Large intestine (tissue), 3 donors: ENCODE data around the gene TUBAL3. TPM values are rescaled to one million over a fixed set of nuclear protein-coding genes. Genes with fewer than 3 reads are reported as not detected.
"Not testable (repeated sequence)": the region's sequence is repeated elsewhere in the genome, so short reads cannot be mapped to it uniquely, and the experiment has no call there.

Experiments
- DNase-seq, 2 donors: peaks; one replicate each; pipeline versions ENCODE4 v3.0.0 to v3.0.0-alpha.2; 2013
- H3K27ac ChIP-seq: one replicate; pipeline ENCODE4 v1.5.1; 2013; ENCODE audit warnings: low read length
- H3K27me3 ChIP-seq: 2 replicates; pipeline ENCODE4 v1.6.1; 2013; ENCODE audit warnings: low read length; ENCODE audit not compliant: control insufficient read depth, insufficient read depth
- H3K36me3 ChIP-seq: 2 replicates; pipeline ENCODE4 v1.6.1; 2013; ENCODE audit warnings: low read length; ENCODE audit not compliant: control insufficient read depth, insufficient read depth
- H3K4me1 ChIP-seq: one replicate; pipeline ENCODE4 v1.6.1; 2013; ENCODE audit warnings: low read length; ENCODE audit not compliant: control insufficient read depth, insufficient read depth
- H3K4me3 ChIP-seq: one replicate; pipeline ENCODE4 v1.5.1; 2013; ENCODE audit warnings: low read length
- H3K9me3 ChIP-seq: one replicate; pipeline ENCODE4 v1.6.1; 2013; ENCODE audit warnings: mild to moderate bottlenecking, low read depth, low read length, moderate library complexity; ENCODE audit not compliant: control insufficient read depth
- WGBS: methylation state at CpG from one replicate; pipeline ENCODE4 v1.1.5; 2013; ENCODE audit warnings: low lambda C conversion rate; ENCODE audit not compliant: insufficient coverage; 5-methylcytosine and 5-hydroxymethylcytosine counted together
- polyA plus RNA-seq: library from polyadenylated mRNA; unstranded; fragments of 120-200 nt; gene quantifications from one replicate; pipeline ENCODE4 v1.2.1, GENCODE V29; 2013

TUBAL3 gene
- polyA plus RNA-seq, 1 donor: 33.9 TPM

GRCh38 chr10:5424751-5425150 is 20.1 kb upstream of the TUBAL3 start:
- Histone ChIP-seq H3K27ac (no peak overlapping the region), H3K36me3 (no peaks in the 10 kb centered on the region), H3K9me3 (no peaks in the 10 kb centered on the region), H3K4me1 (no peaks in the 10 kb centered on the region), H3K4me3 (no peak overlapping the region), H3K27me3 (no peaks in the 10 kb centered on the region)
- no peak for DNase-seq
- no CpG with 5 or more reads among the region's 4 CpGs for WGBS

- H3K9me3 ChIP-seq: no peaks in the 10 kb centered on the region
- DNase-seq: no peak
- H3K27ac ChIP-seq: no peak overlapping the region
- 100% methylated on average over 1 of the region's 2 CpGs for WGBS
- H3K36me3 ChIP-seq: no peaks in the 10 kb centered on the region
- H3K27me3 ChIP-seq: no peaks in the 10 kb centered on the region
- H3K4me3 ChIP-seq: no peak overlapping the region
- H3K4me1 ChIP-seq: no peaks in the 10 kb centered on the region
Observed at GRCh38 chr10:5423771-5424170, 19.1 kb upstream of the TUBAL3 start.

GRCh38 chr10:5419466-5420094 is 15.0 kb upstream of the TUBAL3 start:
- H3K36me3 ChIP-seq: no peaks in the 10 kb centered on the region
- DNase-seq: no peak
- WGBS: no CpG with 5 or more reads among the region's 3 CpGs
- no peaks in the 10 kb centered on the region for H3K9me3 ChIP-seq
- H3K27ac ChIP-seq: no peak overlapping the region
- H3K27me3 ChIP-seq: no peaks in the 10 kb centered on the region
- H3K4me1 ChIP-seq: no peaks in the 10 kb centered on the region
- H3K4me3 ChIP-seq: no peak overlapping the region

GRCh38 chr10:5418584-5418983 is 14.0 kb upstream of the TUBAL3 start:
- H3K27me3 ChIP-seq: no peaks in the 10 kb centered on the region
- no peak overlapping the region for H3K27ac ChIP-seq
- no peaks in the 10 kb centered on the region for H3K36me3 ChIP-seq
- DNase-seq: no peak
- no peaks in the 10 kb centered on the region for H3K9me3 ChIP-seq
- H3K4me1 ChIP-seq: no peaks in the 10 kb centered on the region
- no peak overlapping the region for H3K4me3 ChIP-seq

GRCh38 chr10:5416981-5417380 is 12.4 kb upstream of the TUBAL3 start:
- H3K27ac ChIP-seq: no peak overlapping the region
- no peaks in the 10 kb centered on the region for H3K36me3 ChIP-seq
- no peaks in the 10 kb centered on the region for H3K27me3 ChIP-seq
- H3K4me3 ChIP-seq: no peak overlapping the region
- H3K9me3 ChIP-seq: no peaks in the 10 kb centered on the region
- peaks cover 2% of the 10 kb centered on the region for H3K4me1 ChIP-seq
- no peak for DNase-seq
- no CpG with 5 or more reads among the region's 11 CpGs for WGBS

- Histone ChIP-seq H3K27me3 (peaks cover 3% of the 10 kb centered on the region), H3K9me3 (no peaks in the 10 kb centered on the region), H3K4me3 (peak overlapping the region; percentile 63), H3K27ac (no peak overlapping the region), H3K36me3 (no peaks in the 10 kb centered on the region), H3K4me1 (peaks cover 2% of the 10 kb centered on the region)
- DNase-seq: peak in 1 of 2 donors; percentile 54
- WGBS: 33% methylated on average over 8 of the region's 20 CpGs
Observed at GRCh38 chr10:5413012-5413938, 8.6 kb upstream of the TUBAL3 start.

- Histone ChIP-seq H3K9me3 (no peaks in the 10 kb centered on the region), H3K27me3 (peaks cover 3% of the 10 kb centered on the region), H3K27ac (no peak within 1 kb of the TSS), H3K4me3 (peak within 1 kb of the TSS; percentile 63), H3K4me1 (peaks cover 2% of the 10 kb centered on the region), H3K36me3 (no peaks in the 10 kb centered on the region)
- no CpG with 5 or more reads among the region's 48 CpGs for WGBS
- DNase-seq: peak; percentile 86 to 92
Observed at GRCh38 chr10:5412277-5412941, 7.8 kb upstream of the TUBAL3 start, which contains the start of gene NET1. NET1 (plus strand) TSS chr10:5412557; CDS start chr10:5412693, 136 bp downstream.

- Histone ChIP-seq H3K4me1 (peaks cover 2% of the 10 kb centered on the region), H3K36me3 (no peaks in the 10 kb centered on the region), H3K27me3 (peaks cover 3% of the 10 kb centered on the region), H3K4me3 (peak overlapping the region; percentile 63), H3K27ac (no peak overlapping the region), H3K9me3 (no peaks in the 10 kb centered on the region)
- DNase-seq: no peak
- WGBS: 88% methylated on average over 1 of the region's 3 CpGs
Observed at GRCh38 chr10:5411941-5412276, 7.3 kb upstream of the TUBAL3 start.

- H3K27me3 ChIP-seq, DNase-seq, H3K4me1 ChIP-seq, H3K9me3 ChIP-seq, H3K4me3 ChIP-seq, H3K36me3 ChIP-seq, H3K27ac ChIP-seq: not testable (repeated sequence)
Observed at GRCh38 chr10:5410787-5411186, 6.2 kb upstream of the TUBAL3 start.

- no peak for DNase-seq
- H3K4me3 ChIP-seq: no peak overlapping the region
- no peaks in the 10 kb centered on the region for H3K36me3 ChIP-seq
- WGBS: 60% methylated on average over 1 of the region's 1 CpG
- peaks cover 5% of the 10 kb centered on the region for H3K4me1 ChIP-seq
- H3K27me3 ChIP-seq: peaks cover 3% of the 10 kb centered on the region
- H3K27ac ChIP-seq: no peak overlapping the region
- no peaks in the 10 kb centered on the region for H3K9me3 ChIP-seq
Observed at GRCh38 chr10:5406918-5407317, 2.3 kb upstream of the TUBAL3 start.
